SK-N-MC (cell line): ENCODE results near the gene AMMECR1.

ENCODE experiments used
- EZH2 ChIP-seq: fragments of 200-600 bp; sonication (generic); IDR thresholded peaks from one replicate; pipeline ENCODE4 v1.6.1; 2017; ENCODE audit warnings: antibody characterized with exemption
- FOXP2 ChIP-seq: optimal IDR thresholded peaks from 2 replicates; pipeline ENCODE3; 2011; ENCODE audit warnings: mild to moderate bottlenecking, moderate library complexity; ENCODE audit not compliant: insufficient read depth; ENCODE audit errors: extremely low read length, control extremely low read depth
- POLR2AphosphoS5 ChIP-seq: IDR thresholded peaks from 2 replicates; pipeline ENCODE4 v1.6.1; 2012; ENCODE audit warnings: mild to moderate bottlenecking, low read depth, low read length, borderline replicate concordance

DNA sequence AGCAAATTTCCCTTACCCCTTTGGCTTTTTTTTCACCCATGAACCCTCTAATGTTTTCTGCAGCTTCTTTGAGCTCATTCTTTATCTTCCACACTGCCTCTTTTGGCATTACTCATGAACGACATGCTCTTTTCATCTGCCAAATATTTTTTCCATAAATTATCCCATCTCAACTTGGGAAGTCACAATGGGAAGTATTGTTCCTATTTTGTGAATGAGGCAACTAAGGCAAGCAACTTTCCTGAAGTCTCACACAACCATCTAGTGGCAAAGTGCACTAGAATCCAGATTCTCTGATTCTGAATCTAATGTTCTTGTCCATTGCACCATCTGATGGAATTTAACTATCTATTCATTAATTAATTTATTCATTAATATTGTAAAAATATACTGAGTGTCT, 41.4 kb upstream of the AMMECR1 start:
- TF ChIP-seq EZH2 (no peak), POLR2AphosphoS5 (no peak), FOXP2 (no peak)
